HG03342 (cell line): Measurements from ENCODE around the gene CCDC32.
A peak's percentile ranks its signal among the peaks of the same experiment; 100 is the strongest.
"Not testable (repeated sequence)": the region's sequence is repeated elsewhere in the genome, so short reads cannot be mapped to it uniquely, and the experiment has no call there.

Experiments
- ATAC-seq: cut with Tn5 transposase; IDR thresholded peaks from one replicate; pipeline ENCODE4 v1.9.1; 2021; ENCODE audit warnings: mild to moderate bottlenecking, moderate library complexity; ENCODE audit not compliant: unreplicated experiment

CCDC32 gene

GRCh38 chr15:40564591-40565332 is at the start of gene CCDC32:
CCDC32 (minus strand) TSS chr15:40565042; CDS start chr15:40563015, 2,027 bp downstream.
- peak; percentile 93 for ATAC-seq

- no peak for ATAC-seq
Measured at GRCh38 chr15:40613080-40613479, 48.2 kb upstream of the CCDC32 start.

- no peak for ATAC-seq
Measured at GRCh38 chr15:40603935-40604334, 39.1 kb upstream of the CCDC32 start.

GRCh38 chr15:40600956-40601355 is 36.1 kb upstream of the CCDC32 start:
- ATAC-seq = no peak

- ATAC-seq = no peak
Measured at GRCh38 chr15:40598672-40599071, 33.8 kb upstream of the CCDC32 start.

- ATAC-seq = no peak
Measured at GRCh38 chr15:40598126-40598525, 33.3 kb upstream of the CCDC32 start.

- no peak for ATAC-seq
Measured at GRCh38 chr15:40597024-40597423, 32.2 kb upstream of the CCDC32 start.

- ATAC-seq = no peak
Measured at GRCh38 chr15:40595773-40596172, 30.9 kb upstream of the CCDC32 start.

GRCh38 chr15:40595219-40595618 is 30.4 kb upstream of the CCDC32 start:
- no peak for ATAC-seq

GRCh38 chr15:40594429-40594836 is 29.6 kb upstream of the CCDC32 start:
- peak; percentile 46 for ATAC-seq

GRCh38 chr15:40593588-40594428 is 29.0 kb upstream of the CCDC32 start, which contains the start of gene KNL1:
KNL1 (plus strand) TSS chr15:40594249; CDS start chr15:40602932, 8,683 bp downstream.
- ATAC-seq = peak; percentile 68

GRCh38 chr15:40593165-40593564 is 28.3 kb upstream of the CCDC32 start:
- no peak for ATAC-seq

- ATAC-seq = no peak
Measured at GRCh38 chr15:40591389-40591788, 26.5 kb upstream of the CCDC32 start.

- no peak for ATAC-seq
Measured at GRCh38 chr15:40590667-40591050, 25.8 kb upstream of the CCDC32 start.

GRCh38 chr15:40584191-40584590 is 19.3 kb upstream of the CCDC32 start:
- no peak for ATAC-seq

- ATAC-seq = no peak
Measured at GRCh38 chr15:40582726-40583246, 17.9 kb upstream of the CCDC32 start.

- not testable (repeated sequence) for ATAC-seq
Measured at GRCh38 chr15:40581796-40582195, 17.0 kb upstream of the CCDC32 start.

- no peak for ATAC-seq
Measured at GRCh38 chr15:40578892-40579291, 14.1 kb upstream of the CCDC32 start.

- ATAC-seq = not testable (repeated sequence)
Measured at GRCh38 chr15:40576914-40577313, 12.1 kb upstream of the CCDC32 start.

- no peak for ATAC-seq
Measured at GRCh38 chr15:40575113-40575512, 10.3 kb upstream of the CCDC32 start.

- ATAC-seq = peak; percentile 56
Measured at GRCh38 chr15:40569129-40569953, 4.5 kb upstream of the CCDC32 start, which contains the start of gene RPUSD2. RPUSD2 (plus strand) TSS chr15:40569299; CDS start chr15:40569338, 39 bp downstream.
